DOHH2 (cell line): ENCODE data around the gene GTF2F2.

ENCODE experiments used
- CTCF ChIP-seq: fragments of 200-600 bp; sonication (generic); IDR thresholded peaks from one replicate; pipeline ENCODE4 v1.5.1; 2014; ENCODE audit warnings: antibody characterized with exemption, mild to moderate bottlenecking, low read depth, low read length; ENCODE audit not compliant: poor library complexity, severe bottlenecking
- EZH2phosphoT487 ChIP-seq: fragments of 200-600 bp; sonication (generic); IDR thresholded peaks from 2 replicates; pipeline ENCODE4 v1.6.1; 2017; ENCODE audit warnings: borderline replicate concordance, mild to moderate bottlenecking, antibody characterized with exemption, low read length, moderate library complexity, mixed read lengths

GRCh38 chr13:45180303-45180702 lies 60.0 kb downstream of the GTF2F2 start:
- TF ChIP-seq CTCF (no peak), EZH2phosphoT487 (no peak)
